Measurements from ENCODE around the gene KIAA1217. TPM values are rescaled to one million over a fixed set of nuclear protein-coding genes. Genes with fewer than 3 reads are reported as not detected.

KIAA1217 gene
- total RNA-seq, 1 experiment from 2014 or later = 76.2 TPM

- CTCF ChIA-PET = no interaction called here
- BruUV-seq (replicated peaks) = no TSS peak
- no peak overlapping the region for H3K4me3 ChIP-seq (ENCODE audit: low read depth, low read length, poor library complexity, severe bottlenecking)
- H3K36me3 ChIP-seq (ENCODE audit: insufficient read depth, low read length, poor library complexity, severe bottlenecking) = no peaks in the 10 kb centered on the region
- intact Hi-C loops (cut with micrococcal nuclease; ENCODE audit: unreplicated experiment) = loop anchor here (5.0 kb wide), 1 partner anchor 44 kb away; no protein-coding TSS in a partner anchor
- peaks cover 2% of the 10 kb centered on the region for H3K9me3 ChIP-seq (ENCODE audit: low read depth, low read length, poor library complexity, severe bottlenecking)
- peak overlapping the region; percentile 70 for H3K27ac ChIP-seq (ENCODE audit: low read depth, low read length, poor library complexity, severe bottlenecking)
- TF ChIP-seq CTCF (conservative IDR thresholded peaks at IDR 0.05; ENCODE audit: low read depth, low read length) (peak; percentile 59), EZH2 (IDR thresholded peaks at IDR 0.05; ENCODE audit: borderline replicate concordance, low read depth, low read length, poor library complexity, severe bottlenecking) (no peak)
- H3K27me3 ChIP-seq (replicated peaks; ENCODE audit: insufficient read depth, low read depth, low read length, poor library complexity) = no peaks in the 10 kb centered on the region
- POLR2A ChIA-PET (ENCODE audit: low non-redundant PET) = interaction anchor here (0.6 kb wide), 1 partner anchor 439 kb away, joined by 3 read pairs; no protein-coding TSS in a partner anchor
- H3K4me1 ChIP-seq (ENCODE audit: insufficient read depth, low read length, poor library complexity, severe bottlenecking) = peaks cover 31% of the 10 kb centered on the region
- DNase-seq (ENCODE audit: low spot score) = peak; percentile 66
Measured at GRCh38 chr10:24418532-24418931, 209.6 kb downstream of the KIAA1217 start.

DNA sequence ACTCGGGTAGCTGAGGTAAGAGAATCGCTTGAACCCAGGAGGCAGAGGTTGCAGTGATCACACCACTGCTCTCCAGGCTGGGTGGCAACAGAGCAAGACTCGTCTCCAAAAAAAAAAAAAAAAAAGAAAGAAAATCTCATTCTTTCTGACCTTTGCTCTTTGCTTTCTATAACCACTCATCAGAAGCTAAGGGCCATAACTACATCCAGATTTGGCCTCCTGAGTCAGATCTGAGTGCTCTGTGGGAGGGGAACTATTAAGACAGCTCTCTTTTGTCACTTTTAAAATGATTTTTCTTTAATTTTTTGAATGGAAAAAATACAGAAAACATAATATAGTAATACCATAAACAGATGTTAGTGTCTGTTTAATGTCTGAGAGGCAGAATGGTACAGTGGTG is 210.1 kb downstream of the KIAA1217 start:
- H3K4me3 ChIP-seq (ENCODE audit: low read depth, low read length, poor library complexity, severe bottlenecking) = no peak overlapping the region
- H3K9me3 ChIP-seq (ENCODE audit: low read depth, low read length, poor library complexity, severe bottlenecking) = no peaks in the 10 kb centered on the region
- no peak for DNase-seq (ENCODE audit: low spot score)
- ChIA-PET POLR2A (ENCODE audit: low non-redundant PET) (interaction anchor here (0.6 kb wide), 1 partner anchor 898 kb away, joined by 3 read pairs; no protein-coding TSS in a partner anchor), CTCF (interaction anchor here (0.6 kb wide), 1 partner anchor 8 kb away, joined by 3 read pairs; no protein-coding TSS in a partner anchor)
- H3K4me1 ChIP-seq (ENCODE audit: insufficient read depth, low read length, poor library complexity, severe bottlenecking) = peaks cover 31% of the 10 kb centered on the region
- intact Hi-C loops (cut with micrococcal nuclease; ENCODE audit: unreplicated experiment) = loop anchor here (5.0 kb wide), 1 partner anchor 43 kb away; no protein-coding TSS in a partner anchor
- no peaks in the 10 kb centered on the region for H3K27me3 ChIP-seq (replicated peaks; ENCODE audit: insufficient read depth, low read depth, low read length, poor library complexity)
- H3K27ac ChIP-seq (ENCODE audit: low read depth, low read length, poor library complexity, severe bottlenecking) = peak overlapping the region; percentile 70
- H3K36me3 ChIP-seq (ENCODE audit: insufficient read depth, low read length, poor library complexity, severe bottlenecking) = no peaks in the 10 kb centered on the region
- no TSS peak for BruUV-seq (replicated peaks)
- TF ChIP-seq CTCF (conservative IDR thresholded peaks at IDR 0.05; ENCODE audit: low read depth, low read length) = no peak
- no peak for TF ChIP-seq EZH2 (IDR thresholded peaks at IDR 0.05; ENCODE audit: borderline replicate concordance, low read depth, low read length, poor library complexity, severe bottlenecking)

- Histone ChIP-seq H3K27me3 (replicated peaks; ENCODE audit: insufficient read depth, low read depth, low read length, poor library complexity) (no peaks in the 10 kb centered on the region), H3K4me1 (ENCODE audit: insufficient read depth, low read length, poor library complexity, severe bottlenecking) (peaks cover 3% of the 10 kb centered on the region), H3K4me3 (ENCODE audit: low read depth, low read length, poor library complexity, severe bottlenecking) (no peak overlapping the region), H3K27ac (ENCODE audit: low read depth, low read length, poor library complexity, severe bottlenecking) (no peak overlapping the region), H3K36me3 (ENCODE audit: insufficient read depth, low read length, poor library complexity, severe bottlenecking) (no peaks in the 10 kb centered on the region), H3K9me3 (ENCODE audit: low read depth, low read length, poor library complexity, severe bottlenecking) (no peaks in the 10 kb centered on the region)
- BruUV-seq (replicated peaks) = no TSS peak
- intact Hi-C loops (cut with micrococcal nuclease; ENCODE audit: unreplicated experiment) = no loop called here
- TF ChIP-seq CTCF (conservative IDR thresholded peaks at IDR 0.05; ENCODE audit: low read depth, low read length) (no peak), EZH2 (IDR thresholded peaks at IDR 0.05; ENCODE audit: borderline replicate concordance, low read depth, low read length, poor library complexity, severe bottlenecking) (no peak)
- ChIA-PET POLR2A (ENCODE audit: low non-redundant PET) (no interaction called here), CTCF (no interaction called here)
- no peak for DNase-seq (ENCODE audit: low spot score)
Measured at GRCh38 chr10:24425151-24425550, 216.2 kb downstream of the KIAA1217 start.
